Osteoblast (primary cell): Measurements from ENCODE around the gene UGT2A3. TPM values are rescaled to one million over a fixed set of nuclear protein-coding genes. Genes with fewer than 3 reads are reported as not detected.
"Not testable (repeated sequence)": the region's sequence is repeated elsewhere in the genome, so short reads cannot be mapped to it uniquely, and the experiment has no call there.

Source experiments
- DNase-seq: peaks from one replicate; pipeline ENCODE4 v3.0.0; 2011; ENCODE audit warnings: low spot score, mixed read lengths; ENCODE audit not compliant: insufficient read length; ENCODE audit errors: missing footprints
- H2AFZ ChIP-seq: 2 replicates; pipeline ENCODE4 v1.6.0; 2011; ENCODE audit warnings: mild to moderate bottlenecking, low read length
- H3K27ac ChIP-seq: 2 replicates; pipeline ENCODE4 v1.5.1; 2011; ENCODE audit warnings: mild to moderate bottlenecking, low read depth, low read length, moderate library complexity
- H3K27me3 ChIP-seq: 2 replicates; pipeline ENCODE4 v1.6.0; 2012; ENCODE audit warnings: mild to moderate bottlenecking, control low read depth, inconsistent platforms, low read length, moderate library complexity; ENCODE audit not compliant: insufficient read depth
- H3K36me3 ChIP-seq: 2 replicates; pipeline ENCODE4 v1.5.1; 2011; ENCODE audit warnings: mild to moderate bottlenecking, low read length, control low read depth, moderate library complexity; ENCODE audit not compliant: insufficient read depth
- H3K4me1 ChIP-seq: 2 replicates; pipeline ENCODE4 v1.5.1; 2011; ENCODE audit warnings: mild to moderate bottlenecking, low read length, control low read depth, moderate library complexity; ENCODE audit not compliant: insufficient read depth
- H3K4me2 ChIP-seq: 2 replicates; pipeline ENCODE4 v1.6.0; 2011; ENCODE audit warnings: mild to moderate bottlenecking, low read length; ENCODE audit not compliant: insufficient read depth
- H3K4me3 ChIP-seq: fragments of 200-600 bp; sonication (generic); 3 replicates; pipeline ENCODE4 v1.5.1; 2012; ENCODE audit warnings: mild to moderate bottlenecking, low read length, inconsistent platforms; ENCODE audit not compliant: insufficient read depth
- H3K79me2 ChIP-seq: 2 replicates; pipeline ENCODE4 v1.6.0; 2012; ENCODE audit warnings: mild to moderate bottlenecking, low read length, control low read depth, inconsistent platforms; ENCODE audit not compliant: insufficient read depth
- H3K9me3 ChIP-seq: 2 replicates; pipeline ENCODE4 v1.5.1; 2011; ENCODE audit warnings: low read depth, low read length, control low read depth
- H4K20me1 ChIP-seq: 2 replicates; pipeline ENCODE4 v1.6.0; 2012; ENCODE audit warnings: mild to moderate bottlenecking, low read length, control low read depth; ENCODE audit not compliant: insufficient read depth
- CTCF ChIP-seq: IDR thresholded peaks from 2 replicates; pipeline ENCODE4 v1.5.1; 2011; ENCODE audit warnings: mild to moderate bottlenecking, low read depth, low read length, moderate library complexity; ENCODE audit errors: extremely low read depth
- total RNA-seq: library from RNA; depleted of rRNA; stranded (reverse); fragments of >200 nt; gene quantifications from 2 replicates; pipeline ENCODE4 v1.2.3, GENCODE V29; 2012

The UGT2A3 gene
- total RNA-seq, 1 donor: not detected

GRCh38 chr4:68929076-68929737 lies 22.4 kb downstream of the UGT2A3 start:
- no peaks in the 10 kb centered on the region for H4K20me1 ChIP-seq
- DNase-seq: no peak
- no peak for TF ChIP-seq CTCF
- no peaks in the 10 kb centered on the region for H3K79me2 ChIP-seq
- H3K4me2 ChIP-seq: no peak overlapping the region
- no peak overlapping the region for H3K27ac ChIP-seq
- H3K27me3 ChIP-seq: no peaks in the 10 kb centered on the region
- no peaks in the 10 kb centered on the region for H3K4me1 ChIP-seq
- no peak overlapping the region for H3K4me3 ChIP-seq
- H2AFZ ChIP-seq: no peak overlapping the region
- no peaks in the 10 kb centered on the region for H3K36me3 ChIP-seq
- H3K9me3 ChIP-seq: peaks cover 3% of the 10 kb centered on the region

- H4K20me1 ChIP-seq: no peaks in the 10 kb centered on the region
- no peaks in the 10 kb centered on the region for H3K27me3 ChIP-seq
- H3K79me2 ChIP-seq: no peaks in the 10 kb centered on the region
- no peak overlapping the region for H3K4me3 ChIP-seq
- peaks cover 3% of the 10 kb centered on the region for H3K9me3 ChIP-seq
- H2AFZ ChIP-seq: no peak overlapping the region
- no peak for TF ChIP-seq CTCF
- no peak overlapping the region for H3K4me2 ChIP-seq
- H3K36me3 ChIP-seq: no peaks in the 10 kb centered on the region
- no peak overlapping the region for H3K27ac ChIP-seq
- no peaks in the 10 kb centered on the region for H3K4me1 ChIP-seq
- no peak for DNase-seq
Observed at GRCh38 chr4:68927165-68927564, 24.4 kb downstream of the UGT2A3 start.

- not testable (repeated sequence) for H3K36me3 ChIP-seq, H2AFZ ChIP-seq, H4K20me1 ChIP-seq, H3K27me3 ChIP-seq, DNase-seq, H3K4me2 ChIP-seq, H3K79me2 ChIP-seq, H3K27ac ChIP-seq, H3K4me3 ChIP-seq, H3K4me1 ChIP-seq, H3K9me3 ChIP-seq
Observed at GRCh38 chr4:68922202-68922601, 29.4 kb downstream of the UGT2A3 start.

DNA sequence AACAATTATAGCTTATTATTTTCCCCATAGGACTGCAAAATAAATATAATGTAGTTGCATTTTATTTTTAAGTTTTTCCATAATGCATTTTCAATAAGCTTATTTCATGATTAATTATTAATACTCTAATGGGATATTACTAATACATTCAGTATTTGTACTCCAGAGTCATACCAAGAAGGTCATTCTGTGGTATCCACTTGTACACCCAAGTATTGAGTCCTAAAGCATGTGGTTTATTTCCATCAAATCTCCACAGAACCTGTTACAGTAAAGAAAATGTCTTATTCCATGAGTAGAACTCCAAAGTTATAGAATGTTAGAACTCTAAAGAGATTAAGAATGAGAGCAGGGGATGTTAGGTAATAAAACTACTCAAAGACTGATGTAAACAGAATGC lies 30.6 kb downstream of the UGT2A3 start:
- no peak for TF ChIP-seq CTCF
- H3K4me2 ChIP-seq: no peak overlapping the region
- H3K4me3 ChIP-seq: no peak overlapping the region

More for the DNA sequence above, 30.6 kb downstream of the UGT2A3 start:
- Histone ChIP-seq H3K4me1 (no peaks in the 10 kb centered on the region), H2AFZ (no peak overlapping the region), H3K27me3 (no peaks in the 10 kb centered on the region), H3K9me3 (no peaks in the 10 kb centered on the region), H4K20me1 (no peaks in the 10 kb centered on the region), H3K27ac (no peak overlapping the region), H3K79me2 (no peaks in the 10 kb centered on the region), H3K36me3 (no peaks in the 10 kb centered on the region)
- no peak for DNase-seq
